Measurements from ENCODE around the gene CENPN. TPM values are rescaled to one million over a fixed set of nuclear protein-coding genes. Genes with fewer than 3 reads are reported as not detected.

The CENPN gene
- total RNA-seq, 1 experiment from 2014 or later, result 63.1 TPM

DNA sequence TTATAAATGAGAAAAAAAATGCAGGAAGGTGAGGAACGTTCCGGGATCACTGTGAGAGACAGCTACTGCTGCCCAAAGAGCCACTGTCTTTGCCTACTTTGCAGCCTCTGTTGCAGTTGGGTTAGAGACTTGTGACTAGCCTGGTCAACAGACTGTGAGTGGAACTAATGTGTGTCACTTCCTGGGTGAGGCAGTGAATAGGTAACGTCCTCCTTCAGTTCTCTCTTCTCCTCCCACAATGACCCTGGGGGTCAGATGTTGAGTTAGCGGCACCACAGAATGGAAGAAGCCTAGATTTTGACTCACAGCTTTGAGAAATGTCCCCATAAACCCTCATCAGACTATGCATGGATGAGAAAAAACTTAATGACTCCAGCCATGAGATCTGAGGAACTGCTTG, 64.8 kb downstream of the CENPN start:
- Histone ChIP-seq H3K27me3 (ENCODE audit: low read length) (no peaks in the 10 kb centered on the region), H3K9ac (ENCODE audit: low read length) (no peak overlapping the region), H3K9me3 (ENCODE audit: low read length) (no peaks in the 10 kb centered on the region), H3K4me2 (ENCODE audit: low read length) (peak overlapping the region; percentile 29; the same call in 1 of the 2 replicates), H3K79me2 (ENCODE audit: low read length) (no peaks in the 10 kb centered on the region), H3K36me3 (ENCODE audit: low read depth, low read length) (no peaks in the 10 kb centered on the region), H3K4me1 (ENCODE audit: insufficient read depth, low read length) (peaks cover 18% of the 10 kb centered on the region), H2AFZ (ENCODE audit: low read length) (no peak overlapping the region), H3K9me2 (replicated peaks; ENCODE audit: low read length) (no peaks in the 10 kb centered on the region), H4K20me1 (ENCODE audit: low read length) (no peaks in the 10 kb centered on the region), H3K27ac (ENCODE audit: low read length) (peak overlapping the region; percentile 31), H3F3A (ENCODE audit: low read length, unreplicated experiment) (no peaks in the 10 kb centered on the region), H3K4me3 (ENCODE audit: low read length) (no peak overlapping the region)
- BruUV-seq (replicated peaks), result no TSS peak
- intact Hi-C loops (cut with micrococcal nuclease), result no loop called here
- DNase-seq, result peak; percentile 75
- ChIA-PET POLR2A (ENCODE audit: unreplicated experiment) (no interaction called here), CTCF (interaction anchor here (0.8 kb wide), 1 partner anchor 36 kb away, joined by 3 read pairs; the partner anchor contains the start of gene ATMIN)
- TF ChIP-seq, protein P1, sequence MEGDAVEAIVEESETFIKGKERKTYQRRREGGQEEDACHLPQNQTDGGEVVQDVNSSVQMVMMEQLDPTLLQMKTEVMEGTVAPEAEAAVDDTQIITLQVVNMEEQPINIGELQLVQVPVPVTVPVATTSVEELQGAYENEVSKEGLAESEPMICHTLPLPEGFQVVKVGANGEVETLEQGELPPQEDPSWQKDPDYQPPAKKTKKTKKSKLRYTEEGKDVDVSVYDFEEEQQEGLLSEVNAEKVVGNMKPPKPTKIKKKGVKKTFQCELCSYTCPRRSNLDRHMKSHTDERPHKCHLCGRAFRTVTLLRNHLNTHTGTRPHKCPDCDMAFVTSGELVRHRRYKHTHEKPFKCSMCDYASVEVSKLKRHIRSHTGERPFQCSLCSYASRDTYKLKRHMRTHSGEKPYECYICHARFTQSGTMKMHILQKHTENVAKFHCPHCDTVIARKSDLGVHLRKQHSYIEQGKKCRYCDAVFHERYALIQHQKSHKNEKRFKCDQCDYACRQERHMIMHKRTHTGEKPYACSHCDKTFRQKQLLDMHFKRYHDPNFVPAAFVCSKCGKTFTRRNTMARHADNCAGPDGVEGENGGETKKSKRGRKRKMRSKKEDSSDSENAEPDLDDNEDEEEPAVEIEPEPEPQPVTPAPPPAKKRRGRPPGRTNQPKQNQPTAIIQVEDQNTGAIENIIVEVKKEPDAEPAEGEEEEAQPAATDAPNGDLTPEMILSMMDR (conservative IDR thresholded peaks at IDR 0.05; ENCODE audit: low read depth, low read length), result no peak
- TF ChIP-seq EZH2 (IDR thresholded peaks at IDR 0.05; ENCODE audit: low read length, unreplicated experiment), result no peak
- TF ChIP-seq EZH2phosphoT487 (IDR thresholded peaks at IDR 0.05; ENCODE audit: borderline replicate concordance, low read length), result no peak
- peak; percentile 74 for ATAC-seq

DNA sequence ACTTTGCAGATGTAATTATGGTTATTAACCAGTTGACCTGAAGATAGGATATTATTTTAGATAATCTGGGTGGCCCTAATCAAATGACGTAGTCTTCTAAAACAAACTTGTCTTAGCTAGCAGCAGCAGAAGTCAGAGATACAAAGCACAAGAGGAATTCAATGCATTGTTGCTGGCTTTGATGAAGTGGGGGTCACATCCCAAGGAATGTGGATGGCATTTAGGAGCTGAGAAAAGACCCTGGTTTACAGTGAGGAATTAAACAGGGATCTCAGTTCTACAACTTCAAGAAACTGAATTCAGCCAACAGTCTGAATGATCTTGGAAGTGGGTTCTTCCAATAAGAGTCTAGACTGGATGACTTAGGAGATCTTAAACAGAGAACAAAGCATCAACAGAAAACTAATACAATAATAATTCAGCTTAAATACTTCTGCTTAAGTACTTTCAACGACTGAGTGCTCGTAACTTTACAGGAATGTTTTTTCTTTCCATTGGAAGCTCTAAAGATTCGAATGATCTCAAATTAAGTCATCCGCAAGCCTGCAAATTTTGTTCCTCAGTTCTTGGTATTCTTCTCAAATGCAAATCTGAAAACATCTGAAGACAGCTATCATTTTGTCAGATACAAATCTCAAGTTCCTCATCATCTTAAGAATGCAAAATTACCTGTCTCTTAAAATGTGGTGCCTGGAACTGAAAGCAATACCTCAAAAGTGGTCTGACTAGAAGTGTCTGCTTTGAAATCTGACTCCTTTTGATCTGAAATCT, 66.7 kb downstream of the CENPN start:
- H4K20me1 ChIP-seq (ENCODE audit: low read length), result no peaks in the 10 kb centered on the region
- no TSS peak for BruUV-seq (replicated peaks)
- TF ChIP-seq EZH2phosphoT487 (IDR thresholded peaks at IDR 0.05; ENCODE audit: borderline replicate concordance, low read length), result no peak
- TF ChIP-seq, protein P1 (conservative IDR thresholded peaks at IDR 0.05; ENCODE audit: low read depth, low read length), result no peak
- TF ChIP-seq EZH2 (IDR thresholded peaks at IDR 0.05; ENCODE audit: low read length, unreplicated experiment), result no peak

More for the DNA sequence above, 66.7 kb downstream of the CENPN start:
- DNase-seq (no peak), ATAC-seq (no peak)
- Histone ChIP-seq H2AFZ (ENCODE audit: low read length) (no peak overlapping the region), H3K79me2 (ENCODE audit: low read length) (no peaks in the 10 kb centered on the region), H3K4me3 (ENCODE audit: low read length) (no peak overlapping the region), H3F3A (ENCODE audit: low read length, unreplicated experiment) (no peaks in the 10 kb centered on the region), H3K36me3 (ENCODE audit: low read depth, low read length) (no peaks in the 10 kb centered on the region), H3K9me2 (replicated peaks; ENCODE audit: low read length) (no peaks in the 10 kb centered on the region), H3K4me1 (ENCODE audit: insufficient read depth, low read length) (peaks cover 18% of the 10 kb centered on the region), H3K9me3 (ENCODE audit: low read length) (no peaks in the 10 kb centered on the region), H3K9ac (ENCODE audit: low read length) (no peak overlapping the region), H3K27me3 (ENCODE audit: low read length) (no peaks in the 10 kb centered on the region), H3K27ac (ENCODE audit: low read length) (no peak overlapping the region), H3K4me2 (ENCODE audit: low read length) (no peak overlapping the region)
- ChIA-PET POLR2A (ENCODE audit: unreplicated experiment) (interaction anchor here (0.7 kb wide), 1 partner anchor 193 kb away, joined by 3 read pairs; no protein-coding TSS in a partner anchor), CTCF (no interaction called here)
- intact Hi-C loops (cut with micrococcal nuclease), result no loop called here
